K562 (cell line): Measurements from ENCODE around the gene VSIG10L.

ENCODE experiments used
- GTF3C2 ChIP-seq: IDR thresholded peaks from 3 replicates; pipeline ENCODE4 v1.6.1; 2011; ENCODE audit warnings: borderline replicate concordance, mild to moderate bottlenecking, moderate library complexity; ENCODE audit not compliant: insufficient read length; ENCODE audit errors: extremely low read depth
- POLR2A ChIP-seq: fragments of 450-650 bp; conservative IDR thresholded peaks from 2 replicates; pipeline ENCODE4 v1.6.1; 2016

- TF ChIP-seq GTF3C2 (no peak), POLR2A (no peak)
Observed at GRCh38 chr19:51356159-51356801, 14.3 kb upstream of the VSIG10L start.
